Hepatocyte (in vitro differentiated cells): Measurements from ENCODE around the gene CDK6. TPM values are rescaled to one million over a fixed set of nuclear protein-coding genes. Genes with fewer than 3 reads are reported as not detected.

Source experiments
- DNase-seq: peaks from one replicate; pipeline ENCODE4 v3.0.0-alpha.2; 2016; ENCODE audit warnings: low spot score
- H2AFZ ChIP-seq: fragments of 200-600 bp; sonication (generic); 2 replicates; pipeline ENCODE4 v1.6.0; 2016; ENCODE audit warnings: antibody characterized with exemption, mild to moderate bottlenecking
- H3K27ac ChIP-seq: fragments of 200-600 bp; sonication (generic); 2 replicates; pipeline ENCODE4 v1.5.1; 2016; ENCODE audit warnings: mild to moderate bottlenecking
- H3K27me3 ChIP-seq: fragments of 200-600 bp; sonication (generic); 2 replicates; pipeline ENCODE4 v1.6.1; 2016
- H3K36me3 ChIP-seq: fragments of 200-600 bp; sonication (generic); replicated peaks from 2 replicates; pipeline ENCODE4 v1.5.1; 2016; ENCODE audit warnings: low read depth; ENCODE audit not compliant: insufficient read depth
- H3K4me1 ChIP-seq: fragments of 200-600 bp; sonication (generic); 2 replicates; pipeline ENCODE4 v1.5.1; 2016; ENCODE audit warnings: mild to moderate bottlenecking, moderate library complexity; ENCODE audit not compliant: insufficient read depth
- H3K4me2 ChIP-seq: fragments of 200-600 bp; sonication (generic); 2 replicates; pipeline ENCODE4 v1.6.0; 2016
- H3K4me3 ChIP-seq: fragments of 200-600 bp; sonication (generic); 2 replicates; pipeline ENCODE4 v1.5.1; 2016; ENCODE audit warnings: mild to moderate bottlenecking
- H3K79me2 ChIP-seq: fragments of 200-600 bp; sonication (generic); 2 replicates; pipeline ENCODE4 v1.6.0; 2017; ENCODE audit warnings: mild to moderate bottlenecking
- H3K9me2 ChIP-seq: fragments of 200-600 bp; sonication (generic); replicated peaks from 2 replicates; pipeline ENCODE4 v1.6.0; 2017; ENCODE audit warnings: mild to moderate bottlenecking; ENCODE audit not compliant: insufficient read depth
- H3K9me3 ChIP-seq: fragments of 200-600 bp; sonication (generic); 2 replicates; pipeline ENCODE4 v1.5.1; 2016; ENCODE audit warnings: low read depth, mild to moderate bottlenecking
- H4K20me1 ChIP-seq: fragments of 200-600 bp; sonication (generic); 2 replicates; pipeline ENCODE4 v1.6.0; 2016; ENCODE audit warnings: mild to moderate bottlenecking; ENCODE audit not compliant: insufficient read depth, poor library complexity, severe bottlenecking
- EZH2 ChIP-seq: fragments of 200-600 bp; sonication (generic); IDR thresholded peaks from 2 replicates; pipeline ENCODE4 v1.6.1; 2016; ENCODE audit warnings: antibody characterized with exemption, mild to moderate bottlenecking, borderline replicate concordance
- EZH2phosphoT487 ChIP-seq: fragments of 200-600 bp; sonication (generic); IDR thresholded peaks from one replicate; pipeline ENCODE4 v1.6.1; 2018; ENCODE audit warnings: antibody characterized with exemption, mild to moderate bottlenecking, low read depth, moderate library complexity; ENCODE audit not compliant: unreplicated experiment, severe bottlenecking
- WGBS: methylation state at CpG from one replicate; pipeline ENCODE4 v1.1.6; 2016; ENCODE audit warnings: low lambda C conversion rate; ENCODE audit errors: missing lambda C conversion rate; 5-methylcytosine and 5-hydroxymethylcytosine counted together
- polyA plus RNA-seq: library from polyadenylated mRNA; unstranded; fragments of >200 nt; fragmentation: Nextera tagmentation; extraction: Ambion mirVana; gene quantifications from 2 replicates; pipeline ENCODE4 v1.2.1, GENCODE V29; 2016
- total RNA-seq: library from RNA; depleted of rRNA; stranded (reverse); fragments of >200 nt; gene quantifications from 2 replicates; pipeline ENCODE4 v1.2.3, GENCODE V29; 2014
- TF ChIP-seq, protein P1 (sequence below): fragments of 200-600 bp; sonication (generic); IDR thresholded peaks from 2 replicates; pipeline ENCODE4 v1.5.1; 2016; ENCODE audit warnings: antibody characterized with exemption, mild to moderate bottlenecking; ENCODE audit not compliant: poor library complexity

Gene CDK6
- total and polyA plus RNA-seq, 2 experiments from 2014 or later: 18.7 to 64.5 TPM

DNA sequence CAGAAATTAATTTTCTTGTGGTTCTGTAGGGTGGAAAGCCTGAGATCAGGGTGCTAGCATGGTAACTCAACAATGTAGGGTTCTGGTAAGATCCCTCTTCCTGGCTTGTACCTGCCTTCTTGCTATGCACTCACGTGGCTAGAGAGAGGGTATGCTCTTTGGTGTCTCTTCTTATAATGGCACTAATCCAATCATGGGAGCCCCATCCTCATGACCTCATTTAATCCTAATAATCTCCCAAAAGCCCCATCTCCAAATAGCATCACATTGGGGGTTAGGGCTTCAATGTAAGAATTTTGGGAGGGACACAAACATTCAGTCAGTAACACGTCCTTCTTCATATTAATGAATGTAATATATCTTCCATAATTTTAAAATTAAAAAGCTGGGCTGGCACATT is 206.6 kb downstream of the CDK6 start:
- no peak for DNase-seq
- Histone ChIP-seq H4K20me1 (no peaks in the 10 kb centered on the region), H3K9me3 (no peaks in the 10 kb centered on the region), H3K79me2 (peaks cover 23% of the 10 kb centered on the region), H3K9me2 (no peaks in the 10 kb centered on the region), H3K4me2 (no peak overlapping the region), H3K4me3 (no peak overlapping the region), H3K27me3 (no peaks in the 10 kb centered on the region), H3K4me1 (peaks cover 16% of the 10 kb centered on the region), H2AFZ (no peak overlapping the region), H3K27ac (no peak overlapping the region), H3K36me3 (no peaks in the 10 kb centered on the region)
- WGBS: 95% methylated on average over 2 of the region's 2 CpGs
- TF ChIP-seq, protein P1, sequence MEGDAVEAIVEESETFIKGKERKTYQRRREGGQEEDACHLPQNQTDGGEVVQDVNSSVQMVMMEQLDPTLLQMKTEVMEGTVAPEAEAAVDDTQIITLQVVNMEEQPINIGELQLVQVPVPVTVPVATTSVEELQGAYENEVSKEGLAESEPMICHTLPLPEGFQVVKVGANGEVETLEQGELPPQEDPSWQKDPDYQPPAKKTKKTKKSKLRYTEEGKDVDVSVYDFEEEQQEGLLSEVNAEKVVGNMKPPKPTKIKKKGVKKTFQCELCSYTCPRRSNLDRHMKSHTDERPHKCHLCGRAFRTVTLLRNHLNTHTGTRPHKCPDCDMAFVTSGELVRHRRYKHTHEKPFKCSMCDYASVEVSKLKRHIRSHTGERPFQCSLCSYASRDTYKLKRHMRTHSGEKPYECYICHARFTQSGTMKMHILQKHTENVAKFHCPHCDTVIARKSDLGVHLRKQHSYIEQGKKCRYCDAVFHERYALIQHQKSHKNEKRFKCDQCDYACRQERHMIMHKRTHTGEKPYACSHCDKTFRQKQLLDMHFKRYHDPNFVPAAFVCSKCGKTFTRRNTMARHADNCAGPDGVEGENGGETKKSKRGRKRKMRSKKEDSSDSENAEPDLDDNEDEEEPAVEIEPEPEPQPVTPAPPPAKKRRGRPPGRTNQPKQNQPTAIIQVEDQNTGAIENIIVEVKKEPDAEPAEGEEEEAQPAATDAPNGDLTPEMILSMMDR: no peak
- no peak for TF ChIP-seq EZH2
- TF ChIP-seq EZH2phosphoT487: no peak

DNA sequence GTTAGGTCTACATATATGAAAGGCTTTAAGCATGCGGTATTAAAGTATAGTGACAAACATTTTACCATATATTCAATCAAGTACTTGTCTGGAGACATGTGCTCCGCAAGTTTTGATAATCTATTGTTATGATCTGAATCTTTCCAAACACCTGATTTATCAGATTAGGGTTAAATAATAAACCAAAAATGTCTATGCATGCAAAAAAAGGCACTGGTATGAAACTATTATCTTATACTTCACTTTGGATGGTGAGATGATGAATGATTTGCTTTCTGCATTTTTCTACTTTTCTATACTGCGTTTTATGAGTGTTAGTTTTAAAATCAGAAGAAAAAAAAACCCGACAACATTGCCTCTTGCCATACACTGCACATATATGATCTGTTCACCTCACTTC is 208.4 kb downstream of the CDK6 start:
- Histone ChIP-seq H3K4me2 (no peak overlapping the region), H3K9me2 (no peaks in the 10 kb centered on the region), H3K4me1 (peaks cover 1% of the 10 kb centered on the region), H3K27ac (no peak overlapping the region), H3K36me3 (no peaks in the 10 kb centered on the region), H3K79me2 (peaks cover 35% of the 10 kb centered on the region), H3K9me3 (no peaks in the 10 kb centered on the region), H4K20me1 (no peaks in the 10 kb centered on the region), H3K4me3 (no peak overlapping the region), H2AFZ (no peak overlapping the region), H3K27me3 (no peaks in the 10 kb centered on the region)
- WGBS: 99% methylated on average over 4 of the region's 4 CpGs
- DNase-seq: no peak
- TF ChIP-seq EZH2 (no peak), EZH2phosphoT487 (no peak)
- TF ChIP-seq, protein P1: no peak

DNA sequence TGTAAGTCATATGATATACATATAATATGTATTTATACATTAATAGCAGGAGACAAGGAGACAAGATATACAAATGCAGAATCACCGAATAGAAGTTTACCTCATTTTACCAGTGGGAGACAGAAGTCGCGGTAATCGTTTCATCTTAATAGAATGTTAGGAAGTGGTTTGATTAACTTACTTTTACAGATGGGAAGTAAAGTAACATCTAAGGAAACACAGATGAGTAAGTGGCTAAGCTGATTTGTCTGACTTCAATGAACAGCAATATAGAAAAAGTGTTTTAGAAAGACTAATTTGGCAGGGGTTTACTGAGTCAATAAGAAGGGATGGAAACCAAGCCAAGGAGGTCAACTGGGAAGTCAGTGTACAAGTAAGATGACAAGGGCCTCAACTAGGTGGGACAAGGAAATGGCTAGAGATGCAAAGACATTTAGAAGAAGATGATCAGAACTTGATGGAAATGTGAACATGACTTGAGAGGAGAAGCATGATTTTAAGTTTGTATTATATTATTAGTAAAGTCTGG is 210.0 kb downstream of the CDK6 start:
- no peak overlapping the region for H3K4me2 ChIP-seq
- H3K27ac ChIP-seq: no peak overlapping the region
- H3K36me3 ChIP-seq: no peaks in the 10 kb centered on the region
- H4K20me1 ChIP-seq: no peaks in the 10 kb centered on the region
- H3K4me3 ChIP-seq: no peak overlapping the region
- 93% methylated on average over 4 of the region's 4 CpGs for WGBS
- no peaks in the 10 kb centered on the region for H3K27me3 ChIP-seq
- H3K9me2 ChIP-seq: no peaks in the 10 kb centered on the region
- TF ChIP-seq, protein P1: no peak
- TF ChIP-seq EZH2phosphoT487: no peak
- no peak for TF ChIP-seq EZH2
- no peak overlapping the region for H2AFZ ChIP-seq
- H3K79me2 ChIP-seq: peaks cover 25% of the 10 kb centered on the region
- H3K9me3 ChIP-seq: no peaks in the 10 kb centered on the region
- no peaks in the 10 kb centered on the region for H3K4me1 ChIP-seq
- no peak for DNase-seq

DNA sequence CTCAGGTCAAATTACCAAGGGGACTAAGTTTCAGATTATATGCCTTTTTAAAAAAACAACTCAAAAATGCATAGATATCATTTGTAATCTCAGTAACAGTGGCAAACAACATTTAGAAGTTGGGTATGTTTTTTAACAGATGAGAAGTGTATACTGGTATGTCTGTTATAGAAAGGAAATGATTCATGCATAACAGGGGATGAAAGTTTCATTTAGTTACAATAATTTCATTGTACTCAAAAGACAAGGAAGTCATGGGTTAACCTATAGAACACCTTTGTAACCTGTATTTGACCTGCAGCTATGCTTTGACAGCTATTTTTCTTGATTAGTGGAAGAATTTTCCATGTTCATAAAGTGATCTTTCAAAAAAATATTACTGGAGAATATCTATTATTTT is 210.8 kb downstream of the CDK6 start:
- no peak overlapping the region for H3K4me3 ChIP-seq
- H3K79me2 ChIP-seq: peaks cover 25% of the 10 kb centered on the region
- no peaks in the 10 kb centered on the region for H3K9me3 ChIP-seq
- no peaks in the 10 kb centered on the region for H4K20me1 ChIP-seq
- H3K9me2 ChIP-seq: no peaks in the 10 kb centered on the region
- H2AFZ ChIP-seq: no peak overlapping the region
- no peaks in the 10 kb centered on the region for H3K36me3 ChIP-seq
- H3K4me1 ChIP-seq: no peaks in the 10 kb centered on the region
- H3K27me3 ChIP-seq: no peaks in the 10 kb centered on the region
- no peak overlapping the region for H3K27ac ChIP-seq
- no peak overlapping the region for H3K4me2 ChIP-seq
- no peak for TF ChIP-seq EZH2phosphoT487
- TF ChIP-seq, protein P1: no peak
- TF ChIP-seq EZH2: no peak
- DNase-seq: no peak
